GM21526 (cell line): ENCODE results near the gene LRRC41.
"Not testable (repeated sequence)": the region's sequence is repeated elsewhere in the genome, so short reads cannot be mapped to it uniquely, and the experiment has no call there.

Source experiments
- ATAC-seq: cut with Tn5 transposase; IDR thresholded peaks from one replicate; pipeline ENCODE4 v1.9.1; 2021; ENCODE audit warnings: moderate library complexity; ENCODE audit not compliant: unreplicated experiment, low FRiP score

LRRC41 gene

DNA sequence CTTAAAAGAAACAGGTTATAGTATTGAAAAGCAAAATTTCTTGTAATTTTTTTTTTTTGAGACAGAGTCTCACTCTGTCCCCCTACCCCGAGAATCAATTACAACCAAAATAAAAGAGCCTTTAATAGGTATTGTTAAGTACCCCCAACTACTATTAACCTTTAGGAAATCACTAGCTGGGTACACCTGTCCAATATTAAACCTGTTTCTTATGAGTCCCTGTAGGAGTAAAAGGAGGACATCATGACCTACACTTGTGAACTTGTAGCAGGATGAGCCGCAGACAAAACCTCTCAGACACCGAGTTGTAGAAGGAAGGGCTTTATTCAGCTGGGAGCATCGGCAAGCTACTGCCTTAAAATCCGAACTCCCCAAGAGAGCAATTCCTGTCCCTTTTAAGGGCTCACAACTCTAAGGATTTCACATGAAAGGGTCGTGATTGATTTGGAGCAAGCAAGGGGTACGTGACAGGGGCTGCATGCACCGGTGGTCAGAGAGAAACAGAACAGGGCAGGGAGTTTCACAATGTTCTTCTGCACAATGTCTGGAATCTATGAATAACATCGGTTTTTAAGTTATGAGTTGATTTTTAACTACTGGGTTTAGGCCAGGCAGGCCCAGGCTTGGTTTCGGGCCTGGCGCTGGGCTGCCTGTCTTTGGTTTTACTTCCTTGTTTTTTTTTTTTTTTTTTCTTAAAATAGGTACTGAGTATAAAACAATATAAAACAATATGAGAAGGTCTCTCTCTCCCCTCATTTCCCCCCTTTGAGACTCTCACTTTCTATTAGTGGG is 22.1 kb upstream of the LRRC41 start:
- not testable (repeated sequence) for ATAC-seq

DNA sequence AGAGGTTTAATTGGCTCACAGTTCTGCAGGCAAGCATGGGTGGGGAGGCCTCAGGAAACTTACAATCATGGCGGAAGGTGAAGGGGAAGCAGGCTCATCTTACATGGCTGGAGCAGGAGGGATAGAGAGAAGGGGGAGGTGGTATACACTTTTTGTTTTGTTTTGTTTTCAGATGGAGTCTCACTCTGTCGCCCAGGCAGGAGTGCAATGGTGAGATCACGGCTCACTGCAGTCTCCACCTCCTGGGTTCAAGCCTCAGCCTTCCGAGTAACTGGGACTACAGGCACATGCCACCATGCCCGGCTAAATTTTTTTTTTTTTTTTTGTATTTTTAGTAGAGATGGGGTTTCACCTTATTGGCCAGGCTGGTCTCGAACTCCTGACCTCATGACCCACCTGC is 18.8 kb upstream of the LRRC41 start:
- ATAC-seq = not testable (repeated sequence)

GRCh38 chr1:46319960-46320914 is 16.8 kb upstream of the LRRC41 start:
- ATAC-seq = not testable (repeated sequence)

DNA sequence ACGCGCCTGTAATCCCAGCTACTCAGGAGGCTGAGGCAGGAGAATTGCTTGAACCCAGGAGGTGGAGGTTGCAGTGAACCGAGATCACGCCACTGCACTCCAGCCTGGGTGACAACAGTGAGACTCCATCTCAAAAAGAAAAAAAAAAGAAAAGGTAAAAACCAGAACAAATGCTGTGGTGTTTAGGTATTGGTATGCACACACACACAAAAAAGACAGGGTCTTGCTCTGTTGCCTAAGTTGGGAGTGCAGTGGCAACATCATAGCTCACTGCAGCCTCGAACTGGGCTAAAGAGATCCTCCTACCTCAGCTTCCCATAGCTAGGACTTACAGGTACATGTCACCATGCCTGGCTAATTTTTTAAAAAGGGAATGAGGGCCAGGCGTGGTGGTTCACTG is 15.9 kb upstream of the LRRC41 start:
- ATAC-seq = not testable (repeated sequence)

DNA sequence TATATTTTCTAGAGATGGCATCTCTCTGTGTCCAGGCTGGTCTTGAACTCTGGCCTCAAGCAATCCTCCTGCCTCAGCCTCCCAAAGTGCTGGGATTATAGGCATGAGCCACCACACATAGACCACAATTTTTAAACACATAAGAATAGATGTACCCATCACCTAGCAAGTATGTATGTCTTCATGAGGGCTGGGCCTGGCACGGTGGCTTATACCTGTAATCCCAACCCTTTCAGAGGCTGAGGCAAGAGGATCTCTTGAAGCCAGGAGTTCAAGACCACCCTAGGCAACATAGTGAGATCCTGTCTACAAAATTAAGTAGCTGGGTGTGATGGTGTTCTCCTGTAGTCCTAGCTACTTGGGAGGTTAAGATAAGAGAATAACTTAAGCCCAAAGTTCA is 13.9 kb upstream of the LRRC41 start:
- no peak for ATAC-seq

DNA sequence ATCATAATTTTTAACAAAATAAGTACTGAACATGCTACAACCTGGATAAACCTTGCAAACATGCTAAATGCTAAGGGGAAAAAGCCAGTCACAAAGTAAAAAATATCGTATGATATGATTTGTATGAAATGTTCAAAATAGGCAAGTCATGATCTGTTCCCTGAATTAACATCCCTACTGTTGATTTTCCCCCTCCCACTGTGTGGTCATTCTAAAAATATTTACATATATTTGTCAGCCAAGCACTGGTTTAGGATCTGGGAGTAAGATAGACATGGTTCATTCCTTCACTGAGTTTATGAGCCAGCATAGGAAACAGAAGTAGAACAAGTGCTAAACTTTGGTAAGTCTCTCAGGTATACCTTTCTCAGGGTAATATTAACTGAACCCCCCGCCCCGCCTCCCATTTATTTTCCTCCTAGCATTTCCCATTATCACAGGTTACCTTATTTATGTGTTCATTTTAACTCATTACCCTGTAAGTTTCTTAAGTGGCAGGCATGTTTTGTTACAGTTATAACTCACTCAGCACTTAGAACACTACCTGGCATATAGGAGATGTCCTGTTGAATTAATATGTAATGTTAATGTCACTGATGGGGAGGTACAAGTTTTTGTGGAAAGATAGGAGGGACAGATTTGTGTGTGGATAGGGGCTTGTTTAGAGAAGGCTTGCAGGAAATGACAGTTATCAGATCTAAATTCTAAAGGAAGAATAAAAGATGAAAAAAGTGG is 12.4 kb upstream of the LRRC41 start:
- ATAC-seq = no peak

GRCh38 chr1:46310321-46310720 is 6.9 kb upstream of the LRRC41 start:
- ATAC-seq = no peak

- ATAC-seq = no peak
Measured at GRCh38 chr1:46309401-46310159, 6.2 kb upstream of the LRRC41 start.

- ATAC-seq = no peak
Measured at GRCh38 chr1:46306159-46306530, 2.7 kb upstream of the LRRC41 start.

GRCh38 chr1:46303872-46304326 is 483 bp upstream of the LRRC41 start:
- ATAC-seq = no peak

DNA sequence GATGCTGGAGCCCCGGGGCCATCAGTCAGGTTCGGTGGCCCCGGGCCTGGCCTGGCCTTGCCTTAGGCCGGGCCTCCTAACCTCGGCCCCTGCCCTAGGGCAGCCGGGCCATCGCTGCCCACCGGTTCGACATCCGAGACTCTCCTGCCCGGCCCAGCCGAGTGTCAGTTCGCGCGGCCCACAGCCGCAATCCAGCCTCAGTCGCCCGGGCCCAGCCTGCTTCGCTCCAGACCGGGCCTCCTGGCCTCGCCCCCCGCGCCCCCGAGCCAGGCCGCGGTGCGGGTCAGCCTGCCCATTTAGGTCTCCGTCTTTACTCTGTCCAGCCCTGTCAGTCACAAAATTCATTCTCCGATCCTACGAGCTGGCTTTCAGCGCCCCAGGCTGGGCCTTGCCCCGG is 777 bp downstream of the LRRC41 start:
- ATAC-seq = peak; percentile 6

DNA sequence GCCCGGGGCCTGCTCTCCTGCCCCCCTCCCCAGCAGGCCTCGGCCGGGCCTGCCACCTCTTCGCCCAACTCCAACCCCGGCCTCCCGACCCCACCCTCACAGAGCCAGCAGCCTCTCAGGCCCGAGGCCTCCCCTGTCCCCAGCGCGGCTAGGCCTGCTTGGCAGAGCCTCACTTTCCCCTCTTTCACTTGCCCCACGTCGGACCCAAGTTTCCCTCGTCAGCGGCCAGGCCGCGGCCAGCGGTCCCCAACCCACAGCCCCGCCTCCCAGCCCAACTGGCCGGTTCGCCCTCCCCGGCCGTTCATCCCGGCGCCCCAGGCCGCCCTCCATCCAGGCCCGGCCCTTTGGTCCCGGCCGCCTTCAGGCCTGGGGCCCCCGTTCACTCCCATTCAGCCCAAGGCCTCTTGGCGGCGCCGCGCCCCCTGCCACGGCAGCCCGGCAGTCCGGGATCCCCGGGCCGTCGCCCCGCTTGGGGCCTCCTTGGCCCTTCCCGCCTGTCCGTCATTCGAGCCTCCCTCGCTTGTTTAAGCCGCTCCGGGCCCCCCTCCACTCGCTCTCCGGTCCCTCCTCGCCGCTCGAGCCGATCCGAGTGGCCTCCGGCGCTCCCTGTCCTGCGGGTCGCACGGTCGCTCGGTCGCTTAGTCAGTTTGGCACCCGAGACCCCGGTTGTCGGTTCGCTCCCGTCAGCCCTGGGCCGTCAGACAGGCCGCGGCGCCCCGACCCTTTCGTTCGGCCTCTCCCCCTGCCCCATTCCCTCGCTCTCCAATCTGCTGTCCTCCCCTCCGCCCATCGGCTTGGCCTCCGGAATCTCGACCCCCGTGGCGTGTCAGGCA is 1.4 kb downstream of the LRRC41 start:
- peak; percentile 29 for ATAC-seq

GRCh38 chr1:46301406-46301807 is 2.0 kb downstream of the LRRC41 start:
- no peak for ATAC-seq

GRCh38 chr1:46300673-46301405 is 2.6 kb downstream of the LRRC41 start:
- ATAC-seq = no peak

GRCh38 chr1:46298387-46298786 is 5.0 kb downstream of the LRRC41 start:
- no peak for ATAC-seq

DNA sequence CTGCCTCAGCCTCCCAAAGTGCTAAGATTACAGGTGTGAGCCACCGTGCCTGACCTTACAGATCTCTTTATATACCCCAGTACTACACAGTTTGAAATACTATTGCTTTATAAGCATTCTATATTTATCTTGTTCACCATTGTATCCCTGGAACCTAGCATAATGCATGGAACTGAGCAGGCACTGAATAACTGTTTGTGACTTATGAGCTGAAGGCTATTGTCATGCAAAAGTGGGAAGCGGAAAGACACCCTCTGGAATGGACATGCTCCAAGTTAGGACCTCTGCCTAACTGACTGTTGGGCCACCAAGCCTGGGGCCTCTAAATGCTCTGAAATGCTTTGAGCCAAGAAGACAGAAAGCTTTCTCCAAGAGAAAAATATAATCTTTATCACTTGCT is 8.1 kb downstream of the LRRC41 start:
- no peak for ATAC-seq

DNA sequence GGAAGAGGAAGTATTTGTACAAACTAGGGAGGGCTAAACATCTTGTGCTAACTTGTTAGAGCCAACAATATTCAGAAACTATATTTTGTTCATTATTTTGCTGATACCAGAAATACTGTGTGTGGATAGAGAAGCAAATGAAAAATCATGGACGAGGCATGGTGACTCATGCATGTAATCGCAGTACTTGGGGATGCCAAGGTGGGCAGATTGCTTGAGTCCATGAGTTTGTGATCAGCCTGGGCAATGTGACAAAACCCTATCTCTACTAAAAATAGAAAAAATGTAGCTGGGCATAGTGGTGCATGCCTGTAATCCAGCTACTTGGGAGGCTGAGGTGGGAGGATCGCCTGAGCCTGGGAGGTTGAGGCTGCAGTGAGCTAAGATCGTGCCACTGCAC is 13.4 kb downstream of the LRRC41 start:
- no peak for ATAC-seq

GRCh38 chr1:46289134-46289494 is 14.3 kb downstream of the LRRC41 start:
- no peak for ATAC-seq
